Measurements from ENCODE around the gene AMDHD1. TPM values are rescaled to one million over a fixed set of nuclear protein-coding genes. Genes with fewer than 3 reads are reported as not detected.

AMDHD1 gene
- total and polyA plus RNA-seq, 2 experiments from 2014 or later = 0.06 to 0.15 TPM

DNA sequence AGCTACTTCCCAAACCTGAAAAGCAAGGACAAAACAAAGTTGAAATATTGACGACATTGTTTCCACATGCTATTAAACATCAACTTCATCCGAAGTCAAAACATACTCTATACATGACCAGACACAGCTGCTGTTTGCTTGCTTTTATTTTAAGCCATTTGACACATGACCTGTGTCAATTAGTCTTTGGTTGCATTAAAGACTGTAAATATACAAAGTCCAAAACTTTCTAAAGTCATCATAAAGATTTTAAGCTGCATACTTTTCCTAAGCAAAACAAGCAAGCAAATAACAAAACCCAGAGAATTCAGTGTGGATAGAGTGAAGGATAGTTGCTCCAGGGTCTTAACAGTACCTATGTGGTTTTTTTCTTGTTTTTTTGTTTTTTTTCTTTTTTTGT lies 31.2 kb downstream of the AMDHD1 start:
- H3K4me3 ChIP-seq = no peak overlapping the region
- DNase-seq (ENCODE audit: low read depth in 1 of 2, low spot score in 1 of 2) = no peak

GRCh38 chr12:95975491-95975890 lies 32.4 kb downstream of the AMDHD1 start:
- Histone ChIP-seq H3K36me3 (no peaks in the 10 kb centered on the region), H3K4me3 (no peak overlapping the region), H3K27ac (no peak overlapping the region), H3K4me1 (ENCODE audit: low read depth) (peaks cover 16% of the 10 kb centered on the region), H3K9me3 (ENCODE audit: low read depth) (no peaks in the 10 kb centered on the region), H3K27me3 (no peaks in the 10 kb centered on the region)
- TF ChIP-seq CTCF (IDR thresholded peaks at IDR 0.05; ENCODE audit: low read depth, low read length) = no peak
- DNase-seq (ENCODE audit: low read depth in 1 of 2, low spot score in 1 of 2) = no peak

More for the DNA sequence above, 31.2 kb downstream of the AMDHD1 start:
- Histone ChIP-seq H3K9me3 (ENCODE audit: low read depth) (no peaks in the 10 kb centered on the region), H3K27ac (no peak overlapping the region), H3K36me3 (no peaks in the 10 kb centered on the region), H3K27me3 (no peaks in the 10 kb centered on the region), H3K4me1 (ENCODE audit: low read depth) (peaks cover 16% of the 10 kb centered on the region)
- TF ChIP-seq CTCF (IDR thresholded peaks at IDR 0.05; ENCODE audit: low read depth, low read length) = no peak

- no peak for TF ChIP-seq CTCF (IDR thresholded peaks at IDR 0.05; ENCODE audit: low read depth, low read length)
- no peaks in the 10 kb centered on the region for H3K27me3 ChIP-seq
- H3K36me3 ChIP-seq = no peaks in the 10 kb centered on the region
- no peaks in the 10 kb centered on the region for H3K9me3 ChIP-seq (ENCODE audit: low read depth)
- H3K4me3 ChIP-seq = no peak overlapping the region
- DNase-seq (ENCODE audit: low read depth in 1 of 2, low spot score in 1 of 2) = peak in 1 of 2 donors; percentile 31
- no peak overlapping the region for H3K27ac ChIP-seq
- H3K4me1 ChIP-seq (ENCODE audit: low read depth) = peaks cover 16% of the 10 kb centered on the region
Observed at GRCh38 chr12:95976416-95976832, 33.3 kb downstream of the AMDHD1 start.

GRCh38 chr12:95977764-95978305 lies 34.7 kb downstream of the AMDHD1 start:
- no peaks in the 10 kb centered on the region for H3K9me3 ChIP-seq (ENCODE audit: low read depth)
- no peak for TF ChIP-seq CTCF (IDR thresholded peaks at IDR 0.05; ENCODE audit: low read depth, low read length)
- H3K27me3 ChIP-seq = no peaks in the 10 kb centered on the region
- no peak overlapping the region for H3K4me3 ChIP-seq
- H3K36me3 ChIP-seq = no peaks in the 10 kb centered on the region
- DNase-seq (ENCODE audit: low read depth in 1 of 2, low spot score in 1 of 2) = no peak
- no peak overlapping the region for H3K27ac ChIP-seq
- peaks cover 6% of the 10 kb centered on the region for H3K4me1 ChIP-seq (ENCODE audit: low read depth)

GRCh38 chr12:95978351-95978750 lies 35.2 kb downstream of the AMDHD1 start:
- Histone ChIP-seq H3K27me3 (no peaks in the 10 kb centered on the region), H3K4me1 (ENCODE audit: low read depth) (peaks cover 1% of the 10 kb centered on the region), H3K9me3 (ENCODE audit: low read depth) (no peaks in the 10 kb centered on the region), H3K4me3 (no peak overlapping the region), H3K27ac (no peak overlapping the region), H3K36me3 (no peaks in the 10 kb centered on the region)
- TF ChIP-seq CTCF (IDR thresholded peaks at IDR 0.05; ENCODE audit: low read depth, low read length) = no peak
- no peak for DNase-seq (ENCODE audit: low read depth in 1 of 2, low spot score in 1 of 2)

Measured in cardiac muscle cell (in vitro differentiated cells and primary cell).